Hematopoietic multipotent progenitor cell treated with erythropoietin and hydrocortisone succinate and interleukin-3 and kit ligand, for 6 days (in vitro differentiated cells): ENCODE results near the gene TWIST2.
A peak's percentile ranks its signal among the peaks of the same experiment; 100 is the strongest.

Experiments
- DNase-seq: peaks from one replicate; pipeline ENCODE4 v3.0.0-alpha.2; 2015

The TWIST2 gene

GRCh38 chr2:238907717-238908173, 59.9 kb downstream of the TWIST2 start:
- DNase-seq, result no peak

DNA sequence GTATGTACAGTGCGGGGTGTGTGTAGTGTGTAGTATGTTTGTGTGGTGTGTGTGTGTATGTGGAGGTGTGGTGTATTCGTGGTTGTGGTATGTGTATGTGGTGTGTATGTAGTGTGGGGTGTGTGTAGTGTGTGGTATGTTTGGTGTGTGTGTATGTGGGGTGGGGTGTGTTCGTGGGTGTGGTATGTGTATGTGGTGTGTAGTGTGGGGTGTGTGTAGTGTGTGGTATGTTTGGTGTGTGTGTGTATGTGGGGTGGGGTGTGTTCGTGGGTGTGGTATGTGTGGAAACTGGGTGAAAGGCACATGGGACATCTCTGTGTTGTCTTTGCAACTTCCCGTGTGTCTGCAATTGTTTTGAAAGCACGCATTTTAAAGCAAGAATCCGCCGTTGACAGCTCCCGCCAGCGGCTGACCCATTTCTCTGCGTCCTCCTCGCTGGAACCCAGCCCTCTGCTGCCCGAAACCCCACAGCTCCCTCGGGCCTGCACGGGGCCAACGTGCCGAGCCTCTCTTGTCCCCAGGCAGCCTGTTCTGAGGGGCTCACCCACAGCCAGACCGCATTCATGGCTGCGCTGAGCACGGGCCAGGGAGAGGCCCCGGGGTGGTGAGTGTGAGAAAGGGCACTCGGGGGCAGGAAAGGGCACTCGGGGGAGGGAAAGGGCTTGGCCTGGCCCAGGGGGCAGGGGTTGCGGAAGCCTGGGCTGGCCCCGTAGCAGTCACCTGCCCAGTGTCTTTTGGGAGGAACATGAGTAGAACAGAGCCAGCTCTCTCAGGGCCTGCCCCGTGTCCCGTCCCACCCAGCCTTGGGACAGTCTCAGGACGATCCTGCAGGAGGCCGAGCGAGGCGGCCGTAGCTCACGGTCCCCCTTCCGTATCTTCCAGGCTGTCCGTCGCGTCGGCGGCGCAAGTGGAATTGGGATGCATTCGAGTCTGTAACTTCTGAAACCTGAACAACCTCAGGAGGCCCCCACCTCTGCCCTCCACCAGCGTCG, 61.4 kb downstream of the TWIST2 start:
- peak; percentile 1 for DNase-seq

DNA sequence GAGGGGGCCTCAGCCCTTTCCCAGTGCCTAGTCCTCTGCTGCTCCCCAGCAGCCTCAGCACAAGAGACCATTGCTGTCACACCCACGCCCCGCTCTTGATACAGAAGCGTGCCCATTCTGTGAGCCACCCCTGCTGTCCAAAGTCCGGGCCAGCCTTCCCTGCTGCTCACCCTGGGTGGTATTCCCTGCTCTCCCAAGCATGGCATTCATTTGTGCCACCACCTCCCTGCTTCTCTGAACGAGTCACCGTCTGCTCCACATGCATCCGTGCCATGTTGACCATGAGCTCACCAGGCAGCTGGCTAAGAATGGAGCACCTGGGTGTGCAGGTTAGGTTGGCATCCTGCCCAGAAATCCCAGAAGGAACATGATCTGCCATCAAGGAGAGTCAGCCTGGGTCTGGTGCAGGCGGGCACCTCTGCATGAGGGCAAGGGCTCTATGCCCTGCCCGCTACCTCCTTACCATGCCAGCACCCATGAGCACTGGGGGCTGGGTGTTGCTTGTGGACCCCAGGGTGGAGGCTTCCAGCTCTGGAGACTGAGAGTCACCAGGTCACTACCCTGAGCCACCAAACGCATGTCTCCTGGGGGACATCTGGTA, 63.0 kb downstream of the TWIST2 start:
- no peak for DNase-seq

DNA sequence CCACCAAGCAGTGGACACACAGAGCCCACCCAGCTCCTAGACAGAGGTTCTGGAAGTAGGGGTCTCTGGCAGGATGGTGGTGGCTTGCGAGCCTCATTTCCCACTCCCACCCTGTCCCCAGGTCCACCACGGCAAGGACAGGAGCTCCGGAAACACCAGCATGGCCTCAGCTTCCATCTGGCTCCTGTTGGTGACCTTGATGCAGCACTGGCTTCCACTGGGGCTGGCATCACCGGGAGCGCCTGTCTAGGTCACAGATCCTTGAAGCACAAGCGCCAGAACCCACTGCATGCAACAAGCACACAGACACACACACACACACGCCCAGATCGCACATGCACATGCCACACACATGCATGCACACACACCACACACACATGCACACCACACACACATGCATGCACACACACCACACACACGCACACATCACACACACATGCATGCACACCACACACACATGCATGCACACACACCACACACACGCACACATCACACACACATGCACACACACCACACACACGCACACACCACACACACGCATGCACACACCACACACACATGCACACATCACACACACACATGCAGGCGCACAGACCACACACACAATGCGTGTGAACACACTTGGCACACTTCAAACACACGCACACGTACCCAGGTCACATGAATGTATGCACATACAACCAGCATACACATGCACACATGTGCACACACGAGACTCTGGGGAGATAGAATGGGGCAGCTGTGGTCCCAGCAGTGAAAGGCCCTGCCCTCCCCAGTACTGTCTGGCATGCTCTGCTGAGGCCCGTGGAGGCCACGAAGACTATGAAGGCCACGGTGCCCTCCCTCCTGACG, 63.7 kb downstream of the TWIST2 start:
- DNase-seq, result no peak

GRCh38 chr2:238912228-238912915, 64.5 kb downstream of the TWIST2 start:
- DNase-seq, result no peak

GRCh38 chr2:238912916-238913875, 65.3 kb downstream of the TWIST2 start:
- DNase-seq, result no peak

DNA sequence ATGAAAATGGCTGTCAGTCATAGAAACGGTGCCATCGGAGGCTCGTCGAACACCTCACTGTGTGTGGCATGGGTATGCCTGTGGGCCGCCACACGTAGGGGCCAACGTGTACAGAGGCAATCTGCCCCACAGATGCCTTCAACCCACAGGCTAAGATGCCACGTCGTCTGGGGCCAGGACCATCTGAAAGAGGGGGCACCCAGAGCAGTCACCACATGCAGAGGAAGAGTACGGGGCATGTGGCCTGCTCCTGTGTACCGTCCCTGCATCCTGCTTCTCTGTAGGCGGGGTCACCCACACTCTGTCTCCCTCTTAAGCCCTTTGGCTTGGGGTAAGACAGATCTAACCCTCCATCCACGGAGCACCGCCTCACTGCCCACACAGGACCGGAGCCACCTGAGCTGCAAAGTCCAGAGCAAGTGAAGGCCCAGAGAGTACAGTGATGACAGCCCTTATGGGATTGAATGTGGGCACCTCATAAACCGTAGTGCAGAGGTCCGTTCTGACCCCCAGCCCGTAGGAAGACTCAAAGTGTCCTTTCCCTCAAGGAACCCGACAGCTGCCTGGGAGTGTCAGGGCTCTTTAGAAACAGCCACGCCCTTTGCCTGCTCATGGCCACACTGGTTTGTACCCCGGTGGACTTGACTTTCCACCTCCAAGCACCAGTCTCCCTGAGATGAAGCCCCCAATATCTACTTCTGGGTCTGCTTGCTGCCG, 66.2 kb downstream of the TWIST2 start:
- no peak for DNase-seq

GRCh38 chr2:238914648-238915015, 66.7 kb downstream of the TWIST2 start:
- no peak for DNase-seq

DNA sequence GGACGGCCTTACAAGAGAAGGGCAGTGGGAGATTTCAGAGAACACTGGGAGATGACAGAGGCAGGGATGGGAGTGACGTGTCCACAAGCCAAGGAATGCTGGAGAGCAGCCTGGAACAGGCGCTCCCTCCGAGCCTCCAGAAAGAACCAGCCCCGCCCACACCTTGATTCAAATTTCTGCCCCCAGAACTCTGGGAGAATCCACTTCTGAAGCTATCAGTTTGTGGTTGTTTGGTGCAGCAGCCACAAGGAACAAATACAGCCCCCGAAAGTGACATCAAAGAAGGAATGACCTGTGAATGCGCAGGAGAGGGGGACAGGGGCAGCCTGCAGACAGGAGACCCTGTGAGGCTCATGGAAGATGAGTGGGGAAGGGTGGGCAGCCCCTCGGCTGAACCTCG, 67.3 kb downstream of the TWIST2 start:
- DNase-seq, result no peak

DNA sequence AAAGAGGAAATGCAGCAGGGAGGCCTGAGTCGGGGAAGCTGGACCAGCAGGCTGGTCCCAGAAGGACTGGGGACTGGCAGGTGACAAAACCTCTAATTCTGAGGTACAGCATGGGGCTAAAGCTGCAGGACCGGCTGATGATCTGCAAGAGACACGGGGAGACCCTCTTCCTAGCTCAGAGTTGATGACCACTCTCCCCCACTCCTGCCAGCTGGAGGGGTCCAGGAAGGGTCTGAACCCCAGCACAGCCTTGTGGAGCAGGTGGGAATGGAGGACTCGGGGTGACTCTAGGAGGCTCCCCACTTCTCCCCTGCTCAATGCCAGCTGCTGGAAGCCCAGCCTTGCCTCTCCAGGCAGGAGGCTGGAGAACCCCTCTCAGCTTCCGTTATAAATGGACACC, 67.7 kb downstream of the TWIST2 start:
- DNase-seq, result no peak

GRCh38 chr2:238916176-238916874, 68.4 kb downstream of the TWIST2 start:
- DNase-seq, result no peak

GRCh38 chr2:238916875-238917590, 69.1 kb downstream of the TWIST2 start:
- no peak for DNase-seq

DNA sequence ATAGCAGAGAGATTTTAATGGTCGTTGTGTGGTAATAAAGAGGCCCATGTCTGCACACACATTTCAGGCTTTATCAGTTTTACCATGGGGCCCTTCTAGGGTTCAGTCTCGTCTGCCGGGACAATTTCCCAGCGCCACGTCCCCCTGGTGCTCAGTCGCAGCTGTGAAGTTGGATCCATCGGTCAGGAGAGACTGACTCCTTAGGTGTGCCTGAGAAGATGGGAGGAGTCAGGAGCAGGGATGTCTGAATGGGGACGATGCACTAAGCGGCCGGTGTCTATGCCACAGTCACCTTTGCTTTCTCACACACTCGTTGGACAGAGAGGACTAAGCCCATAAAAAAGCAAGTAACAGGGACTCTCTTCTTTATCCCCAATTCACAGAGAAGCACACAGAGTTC, 71.4 kb downstream of the TWIST2 start:
- DNase-seq, result no peak

DNA sequence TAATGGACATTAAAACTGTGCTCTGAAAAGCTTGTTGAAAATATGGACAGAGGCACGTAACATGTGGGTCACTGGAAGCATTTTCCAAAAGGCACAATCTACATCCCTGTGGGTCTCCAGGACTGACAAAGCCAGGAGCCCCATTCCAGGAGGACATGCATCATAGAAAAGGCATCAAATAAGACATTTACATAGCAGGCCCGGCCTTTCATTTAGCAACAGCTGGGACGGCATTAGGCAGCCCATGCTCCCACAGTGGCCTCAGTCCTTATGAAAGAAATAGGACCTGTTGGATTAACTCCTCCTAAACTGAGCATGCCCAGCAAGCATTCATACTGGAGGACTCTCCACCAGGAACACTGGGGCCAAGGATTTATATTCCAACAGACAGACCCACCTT, 72.2 kb downstream of the TWIST2 start:
- DNase-seq, result no peak

DNA sequence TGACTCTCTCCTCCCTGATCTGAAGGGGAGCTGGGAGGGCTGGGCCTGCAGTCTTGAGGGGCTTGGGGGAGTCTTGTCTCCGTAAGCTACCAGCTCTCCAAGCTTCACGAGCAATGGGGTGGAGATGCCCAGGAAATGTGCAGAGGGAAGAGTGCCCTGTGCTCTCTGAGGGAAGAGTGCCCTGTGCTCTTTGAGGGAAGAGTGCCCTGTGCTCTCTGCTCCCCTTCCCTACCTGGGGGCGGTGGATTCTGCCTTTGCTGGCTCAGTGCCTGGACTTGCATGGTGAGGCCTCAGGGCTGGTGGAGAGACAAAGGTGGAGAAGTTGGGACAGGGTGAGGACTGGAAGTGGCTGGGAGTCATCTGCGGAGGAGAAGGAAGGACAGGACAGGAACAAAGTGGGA, 72.7 kb downstream of the TWIST2 start:
- no peak for DNase-seq

DNA sequence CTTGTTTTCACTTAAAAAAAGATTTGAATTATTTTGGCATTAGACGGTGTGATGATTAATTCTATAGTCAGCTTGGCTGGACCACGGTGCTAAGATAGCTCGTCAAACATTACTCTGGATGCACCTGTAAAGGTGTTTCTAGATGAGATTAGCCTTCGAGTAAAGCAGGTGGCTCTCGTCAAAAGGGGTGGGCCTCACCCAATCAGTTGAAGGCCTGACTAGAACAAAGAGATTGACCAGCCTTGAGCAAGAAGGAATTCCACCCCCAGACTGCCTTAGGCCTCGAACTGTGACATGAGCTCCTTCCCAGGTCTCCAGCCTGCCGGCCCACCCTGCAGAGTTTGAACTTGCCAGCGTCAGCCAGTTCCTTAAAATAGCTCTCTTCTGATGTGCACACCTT, 73.4 kb downstream of the TWIST2 start:
- DNase-seq, result no peak

DNA sequence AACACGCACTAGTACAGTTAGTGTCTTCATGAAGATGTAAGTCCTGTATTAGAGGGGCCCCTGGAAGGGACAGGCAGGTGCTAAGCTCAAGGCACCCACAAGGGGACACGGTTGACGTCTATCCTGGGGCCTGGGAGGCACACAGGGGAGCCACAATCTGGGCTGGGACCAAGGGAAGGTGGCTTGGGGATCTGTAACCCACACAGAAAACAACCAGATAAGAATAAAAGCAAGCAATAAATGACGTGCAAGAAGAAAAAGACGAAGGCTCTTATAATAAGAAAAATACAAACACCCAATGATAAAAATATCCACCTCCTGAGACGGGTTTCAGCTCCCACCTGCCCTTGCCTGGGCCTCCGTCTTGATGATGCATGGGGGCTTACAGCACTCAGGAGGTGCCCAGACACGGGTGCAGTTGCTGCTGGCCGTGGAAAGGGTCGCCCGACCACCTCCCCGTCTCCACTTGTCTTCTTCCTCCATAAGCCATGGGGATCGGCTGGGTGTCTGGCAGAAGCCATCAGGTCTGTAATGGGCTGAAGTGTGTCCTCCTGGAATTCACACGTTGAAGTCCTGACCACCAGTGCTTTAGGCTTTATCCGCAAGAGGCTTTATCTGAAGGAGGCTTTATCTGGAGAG, 73.9 kb downstream of the TWIST2 start:
- DNase-seq, result no peak

- no peak for DNase-seq
Measured at GRCh38 chr2:238922435-238922834, 74.5 kb downstream of the TWIST2 start.

GRCh38 chr2:238924032-238924431, 76.1 kb downstream of the TWIST2 start:
- DNase-seq, result no peak
